Common myeloid progenitor, CD34-positive (primary cell): Measurements from ENCODE around the gene CBX8.

Source experiments
- CTCF ChIA-PET: fragments of 350-600 bp; sonication (Branson Sonifier 250); formaldehyde crosslinking; loops from one replicate; lab custom pipeline; 2021; ENCODE audit warnings: antibody characterized with exemption; lab: Charles Lee
- POLR2A ChIA-PET: fragments of 350-600 bp; sonication (Branson Sonifier 250); formaldehyde crosslinking; loops from one replicate; lab custom pipeline; 2021; ENCODE audit warnings: antibody characterized with exemption; lab: Charles Lee
- DNase-seq, 3 donors: peaks; one replicate each; pipeline versions ENCODE4 v3.0.0 to v3.0.0-alpha.2; 2013
- H3K27ac ChIP-seq, 2 experiments: 1 replicate in 1 of 2; 2 replicates in 1 of 2; pipeline ENCODE4 v1.7.0; 2013; ENCODE audit warnings: inconsistent platforms in 2 of 2, low read length in 2 of 2, mild to moderate bottlenecking in 2 of 2, low read depth in 1 of 2, moderate library complexity in 1 of 2; ENCODE audit not compliant: severe bottlenecking in 2 of 2, insufficient read depth in 1 of 2, poor library complexity in 1 of 2
- H3K27me3 ChIP-seq, 5 experiments: replicated peaks in 2 of 5; 1 replicate in 3 of 5; 2 replicates in 2 of 5; pipeline versions ENCODE4 v1.6.1 to v1.7.0; 2013; ENCODE audit warnings: low read length in 4 of 5, mild to moderate bottlenecking in 2 of 5, moderate library complexity in 2 of 5, inconsistent platforms in 1 of 5; ENCODE audit not compliant: insufficient read depth in 5 of 5, control insufficient read depth in 4 of 5
- H3K36me3 ChIP-seq, 4 experiments: 1 replicate in 2 of 4; 2 replicates in 2 of 4; pipeline versions ENCODE4 v1.6.1 to v1.7.0; 2013; ENCODE audit warnings: low read length in 3 of 4, control low read depth in 1 of 4, mild to moderate bottlenecking in 1 of 4; ENCODE audit not compliant: control insufficient read depth in 4 of 4, insufficient read depth in 4 of 4
- H3K4me1 ChIP-seq, 4 experiments: 1 replicate in 3 of 4; 2 replicates in 1 of 4; pipeline versions ENCODE4 v1.6.1 to v1.7.1; 2013; ENCODE audit warnings: low read length in 3 of 4, mild to moderate bottlenecking in 3 of 4, control low read depth in 1 of 4, inconsistent platforms in 1 of 4, moderate library complexity in 1 of 4; ENCODE audit not compliant: control insufficient read depth in 4 of 4, insufficient read depth in 4 of 4; ENCODE audit errors: control extremely low read depth in 1 of 4
- H3K4me3 ChIP-seq, 7 experiments: 1 replicate in 4 of 7; 2 replicates in 3 of 7; pipeline versions ENCODE4 v1.5.1 to v1.7.0; 2013; ENCODE audit warnings: mild to moderate bottlenecking in 7 of 7, low read length in 6 of 7, moderate library complexity in 6 of 7, inconsistent platforms in 2 of 7, low read depth in 2 of 7, control low read depth in 1 of 7; ENCODE audit not compliant: insufficient read depth in 4 of 7, control insufficient read depth in 1 of 7; ENCODE audit errors: extremely low read depth in 1 of 7
- H3K9me3 ChIP-seq, 5 experiments: 1 replicate in 4 of 5; 2 replicates in 1 of 5; pipeline versions ENCODE4 v1.6.1 to v1.7.1; 2013; ENCODE audit warnings: low read length in 4 of 5, mild to moderate bottlenecking in 2 of 5, inconsistent platforms in 1 of 5, low read depth in 1 of 5, moderate library complexity in 1 of 5; ENCODE audit not compliant: control insufficient read depth in 4 of 5, insufficient read depth in 2 of 5; ENCODE audit errors: control extremely low read depth in 1 of 5
- WGBS: methylation state at CpG from one replicate; pipeline ENCODE4 v1.1.5; 2013; ENCODE audit not compliant: insufficient coverage; 5-methylcytosine and 5-hydroxymethylcytosine counted together

Gene CBX8

DNA sequence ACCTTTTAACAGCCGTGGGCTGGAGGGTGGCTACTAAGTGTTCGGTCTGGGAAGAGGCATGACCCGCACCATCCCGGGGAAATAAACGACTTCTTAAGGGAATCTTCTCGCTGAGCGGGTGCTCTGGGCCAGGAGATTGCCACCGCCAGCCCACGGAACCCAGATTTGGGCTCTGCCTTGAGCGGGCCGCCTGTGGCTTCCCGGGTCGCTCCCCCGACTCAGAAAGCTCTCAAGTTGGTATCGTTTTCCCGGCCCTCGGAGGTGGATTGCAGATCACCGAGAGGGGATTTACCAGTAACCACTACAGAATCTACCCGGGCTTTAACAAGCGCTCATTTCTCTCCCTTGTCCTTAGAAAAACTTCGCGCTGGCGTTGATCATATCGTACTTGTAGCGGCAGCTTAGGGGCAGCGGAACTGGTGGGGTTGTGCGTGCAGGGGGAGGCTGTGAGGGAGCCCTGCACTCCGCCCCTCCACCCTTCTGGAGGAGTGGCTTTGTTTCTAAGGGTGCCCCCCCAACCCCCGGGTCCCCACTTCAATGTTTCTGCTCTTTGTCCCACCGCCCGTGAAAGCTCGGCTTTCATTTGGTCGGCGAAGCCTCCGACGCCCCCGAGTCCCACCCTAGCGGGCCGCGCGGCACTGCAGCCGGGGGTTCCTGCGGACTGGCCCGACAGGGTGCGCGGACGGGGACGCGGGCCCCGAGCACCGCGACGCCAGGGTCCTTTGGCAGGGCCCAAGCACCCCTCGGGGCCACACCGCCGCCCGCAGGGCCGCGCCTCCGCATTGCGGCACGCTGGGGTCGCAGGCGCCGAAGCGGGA, 46.0 kb upstream of the CBX8 start:
- Histone ChIP-seq H3K27ac (no peak overlapping the region), H3K36me3 (no peaks in the 10 kb centered on the region), H3K4me3 (peak overlapping the region in 6 of 7 experiments; percentile 16 to 71 (median 54)), H3K9me3 (peaks cover 0 to 4% (median 2%) of the 10 kb centered on the region in 5 experiments), H3K4me1 (peaks cover 0 to 68% (median 65%) of the 10 kb centered on the region in 4 experiments), H3K27me3 (peaks cover 0 to 48% (median 25%) of the 10 kb centered on the region in 5 experiments)
- POLR2A ChIA-PET = interaction anchor here (0.9 kb wide), 1 partner anchor 39 kb away, joined by 3 read pairs; no protein-coding TSS in a partner anchor
- CTCF ChIA-PET = interaction anchor here (0.7 to 1.6 kb wide), 7 partner anchors 9 to 149 kb away, joined by 3 to 5 read pairs (median 4); partner anchors contain the start of gene CBX8
- peak in 2 of 3 donors; percentile 53 to 60 for DNase-seq
- 1% methylated on average over 49 of the region's 66 CpGs for WGBS

DNA sequence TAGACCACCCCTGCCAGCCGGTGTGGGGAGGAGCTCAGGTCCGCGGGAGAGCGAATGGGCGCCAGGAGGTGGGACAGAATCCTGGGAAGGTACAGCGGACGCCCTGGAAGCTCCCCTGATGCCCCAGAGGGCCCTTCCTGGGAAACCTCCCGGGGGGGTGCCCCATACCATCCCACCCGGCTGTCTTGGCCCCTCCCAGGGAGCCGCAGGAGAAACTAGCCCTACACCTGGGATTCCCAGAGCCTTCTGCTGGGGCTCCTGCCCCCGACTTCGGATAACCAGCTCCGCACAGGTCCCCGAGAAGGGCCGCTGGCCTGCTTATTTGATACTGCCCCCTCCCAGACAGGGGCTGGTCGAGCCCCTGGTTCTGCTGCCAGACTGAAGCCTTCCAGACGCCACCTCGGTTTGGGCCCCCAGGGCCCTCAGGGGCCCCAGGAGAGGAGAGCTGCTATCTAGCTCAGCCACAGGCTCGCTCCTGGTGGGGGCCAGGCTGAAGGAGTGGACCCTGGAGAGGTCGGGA, 45.3 kb upstream of the CBX8 start:
- peaks cover 0 to 48% (median 25%) of the 10 kb centered on the region in 5 experiments for H3K27me3 ChIP-seq
- H3K27ac ChIP-seq = no peak overlapping the region
- ChIA-PET CTCF (interaction anchor here (0.7 to 1.6 kb wide), 6 partner anchors 9 to 150 kb away, joined by 3 to 5 read pairs (median 4); partner anchors contain the start of gene CBX8), POLR2A (interaction anchor here (0.9 kb wide), 1 partner anchor 39 kb away, joined by 3 read pairs; no protein-coding TSS in a partner anchor)
- H3K4me1 ChIP-seq = peaks cover 0 to 75% (median 71%) of the 10 kb centered on the region in 4 experiments
- 1% methylated on average over 13 of the region's 20 CpGs for WGBS
- H3K9me3 ChIP-seq = peaks cover 0 to 4% (median 2%) of the 10 kb centered on the region in 5 experiments
- no peaks in the 10 kb centered on the region for H3K36me3 ChIP-seq
- no peak for DNase-seq
- H3K4me3 ChIP-seq = peak overlapping the region in 2 of 7 experiments; percentile 54 to 60

DNA sequence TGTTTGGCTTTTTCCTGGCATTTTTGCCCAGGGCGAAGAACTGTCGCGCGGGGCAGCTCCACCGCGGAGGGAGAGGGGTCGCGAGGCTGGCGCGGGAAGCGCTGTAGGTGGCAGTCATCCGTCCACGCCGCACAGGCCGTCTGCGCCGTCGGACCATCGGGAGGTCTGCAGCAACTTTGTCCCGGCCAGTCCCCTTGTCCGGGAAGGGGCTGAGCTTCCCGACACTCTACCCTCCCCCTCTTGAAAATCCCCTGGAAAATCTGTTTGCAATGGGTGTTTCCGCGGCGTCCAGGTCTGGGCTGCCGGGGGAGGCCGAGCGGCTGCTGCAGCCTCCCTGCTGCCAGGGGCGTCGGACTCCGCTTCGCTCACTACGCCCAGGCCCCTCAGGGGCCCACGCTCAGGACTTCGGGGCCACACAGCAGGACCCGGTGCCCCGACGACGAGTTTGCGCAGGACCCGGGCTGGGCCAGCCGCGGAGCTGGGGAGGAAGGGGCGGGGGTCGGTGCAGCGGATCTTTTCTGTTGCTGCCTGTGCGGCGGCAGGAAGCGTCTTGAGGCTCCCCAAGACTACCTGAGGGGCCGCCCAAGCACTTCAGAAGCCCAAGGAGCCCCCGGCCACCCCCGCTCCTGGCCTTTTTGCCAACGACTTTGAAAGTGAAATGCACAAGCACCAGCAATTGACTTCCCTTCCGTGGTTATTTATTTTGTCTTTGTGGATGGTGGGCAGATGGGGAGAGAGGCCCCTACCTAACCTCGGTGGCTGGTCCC, 44.7 kb upstream of the CBX8 start:
- Histone ChIP-seq H3K9me3 (peaks cover 0 to 4% (median 2%) of the 10 kb centered on the region in 5 experiments), H3K27me3 (peaks cover 0 to 48% (median 25%) of the 10 kb centered on the region in 5 experiments), H3K4me3 (peak overlapping the region in 2 of 7 experiments; percentile 5 to 11), H3K27ac (no peak overlapping the region), H3K36me3 (no peaks in the 10 kb centered on the region), H3K4me1 (peaks cover 0 to 81% (median 78%) of the 10 kb centered on the region in 4 experiments)
- ChIA-PET POLR2A (interaction anchor here (0.9 kb wide), 1 partner anchor 38 kb away, joined by 3 read pairs; no protein-coding TSS in a partner anchor), CTCF (interaction anchor here (0.8 to 3.4 kb wide), 8 partner anchors 15 to 151 kb away, joined by 3 to 36 read pairs (median 4); no protein-coding TSS in a partner anchor)
- WGBS = 2% methylated on average over 41 of the region's 55 CpGs
- DNase-seq = peak in 1 of 3 donors; percentile 39

DNA sequence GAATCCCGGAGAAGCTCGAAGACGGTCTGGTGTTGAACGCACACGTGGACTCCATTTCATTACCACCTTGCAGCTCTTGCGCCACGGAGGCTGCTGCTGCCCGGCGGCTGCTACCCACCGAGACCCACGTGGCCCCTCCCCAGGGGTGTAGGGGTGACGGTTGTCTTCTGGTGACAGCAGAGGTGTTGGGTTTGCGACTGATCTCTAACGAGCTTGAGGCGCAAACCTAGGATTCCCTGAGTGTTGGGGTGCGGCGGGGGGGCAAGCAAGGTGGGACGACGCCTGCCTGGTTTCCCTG, 44.1 kb upstream of the CBX8 start:
- CTCF ChIA-PET = interaction anchor here (0.8 to 3.4 kb wide), 9 partner anchors 10 to 153 kb away, joined by 3 to 36 read pairs (median 4); no protein-coding TSS in a partner anchor
- WGBS = 6% methylated on average over 12 of the region's 19 CpGs
- peaks cover 0 to 4% (median 2%) of the 10 kb centered on the region in 5 experiments for H3K9me3 ChIP-seq
- POLR2A ChIA-PET = interaction anchor here (0.6 kb wide), 1 partner anchor 97 kb away, joined by 3 read pairs; no protein-coding TSS in a partner anchor
- H3K27me3 ChIP-seq = peaks cover 0 to 48% (median 25%) of the 10 kb centered on the region in 5 experiments
- no peak overlapping the region for H3K27ac ChIP-seq
- peaks cover 0 to 86% (median 83%) of the 10 kb centered on the region in 4 experiments for H3K4me1 ChIP-seq
- H3K4me3 ChIP-seq = peak overlapping the region in 2 of 7 experiments; percentile 63 to 87
- no peaks in the 10 kb centered on the region for H3K36me3 ChIP-seq
- DNase-seq = no peak

DNA sequence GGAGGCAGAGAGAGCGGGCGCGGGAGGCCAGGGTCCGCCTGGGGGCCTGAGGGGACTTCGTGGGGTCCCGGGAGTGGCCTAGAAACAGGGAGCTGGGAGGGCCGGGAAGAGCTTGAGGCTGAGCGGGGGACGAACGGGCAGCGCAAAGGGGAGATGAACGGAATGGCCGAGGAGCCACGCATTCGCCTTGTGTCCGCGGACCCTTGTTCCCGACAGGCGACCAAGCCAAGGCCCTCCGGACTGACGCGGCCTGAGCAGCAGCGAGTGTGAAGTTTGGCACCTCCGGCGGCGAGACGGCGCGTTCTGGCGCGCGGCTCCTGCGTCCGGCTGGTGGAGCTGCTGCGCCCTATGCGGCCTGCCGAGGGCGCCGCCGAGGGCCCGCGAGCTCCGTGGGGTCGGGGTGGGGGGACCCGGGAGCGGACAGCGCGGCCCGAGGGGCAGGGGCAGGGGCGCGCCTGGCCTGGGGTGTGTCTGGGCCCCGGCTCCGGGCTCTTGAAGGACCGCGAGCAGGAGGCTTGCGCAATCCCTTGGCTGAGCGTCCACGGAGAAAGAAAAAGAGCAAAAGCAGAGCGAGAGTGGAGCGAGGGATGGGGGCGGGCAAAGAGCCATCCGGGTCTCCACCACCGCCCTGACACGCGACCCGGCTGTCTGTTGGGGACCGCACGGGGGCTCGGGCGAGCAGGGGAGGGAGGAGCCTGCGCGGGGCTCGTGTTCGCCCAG, 43.6 kb upstream of the CBX8 start:
- WGBS = 4% methylated on average over 73 of the region's 74 CpGs

More for the DNA sequence above, 43.6 kb upstream of the CBX8 start:
- Histone ChIP-seq H3K36me3 (peaks cover 0 to 3% (median under 1%) of the 10 kb centered on the region in 4 experiments), H3K4me3 (peak overlapping the region in 4 of 7 experiments; percentile 16 to 87 (median 44)), H3K4me1 (peaks cover 0 to 86% (median 81%) of the 10 kb centered on the region in 4 experiments), H3K9me3 (peaks cover 0 to 4% (median 2%) of the 10 kb centered on the region in 5 experiments), H3K27me3 (peaks cover 0 to 48% (median 25%) of the 10 kb centered on the region in 5 experiments), H3K27ac (no peak overlapping the region)
- DNase-seq = peak in 2 of 3 donors; percentile 69 to 74
- CTCF ChIA-PET = interaction anchor here (0.8 to 3.4 kb wide), 11 partner anchors 11 to 155 kb away, joined by 3 to 36 read pairs (median 4); no protein-coding TSS in a partner anchor
- POLR2A ChIA-PET = interaction anchor here (0.6 kb wide), 1 partner anchor 97 kb away, joined by 3 read pairs; no protein-coding TSS in a partner anchor
